T-helper 2 cell treated with Interferon-gamma antibody and Interleukin-4, amounts not matched to agents 100 ng/mL and 5 ng/mL, for 36 hours (primary cell): ENCODE results near the gene ZNF311. TPM values are rescaled to one million over a fixed set of nuclear protein-coding genes. Genes with fewer than 3 reads are reported as not detected.
"Not testable (repeated sequence)": the region's sequence is repeated elsewhere in the genome, so short reads cannot be mapped to it uniquely, and the experiment has no call there.

Experiments used
- intact Hi-C: fragments of 100-400 bp; cut with micrococcal nuclease; formaldehyde crosslinking; loops from one replicate; pipeline ENCODE4 v1.15.1; 2023
- total RNA-seq: library from RNA; stranded (reverse); gene quantifications from 2 replicates; pipeline ENCODE4 v1.2.3, GENCODE V29; 2022

The ZNF311 gene
- total RNA-seq, 1 donor from 2014 or later: 0.77 TPM

DNA sequence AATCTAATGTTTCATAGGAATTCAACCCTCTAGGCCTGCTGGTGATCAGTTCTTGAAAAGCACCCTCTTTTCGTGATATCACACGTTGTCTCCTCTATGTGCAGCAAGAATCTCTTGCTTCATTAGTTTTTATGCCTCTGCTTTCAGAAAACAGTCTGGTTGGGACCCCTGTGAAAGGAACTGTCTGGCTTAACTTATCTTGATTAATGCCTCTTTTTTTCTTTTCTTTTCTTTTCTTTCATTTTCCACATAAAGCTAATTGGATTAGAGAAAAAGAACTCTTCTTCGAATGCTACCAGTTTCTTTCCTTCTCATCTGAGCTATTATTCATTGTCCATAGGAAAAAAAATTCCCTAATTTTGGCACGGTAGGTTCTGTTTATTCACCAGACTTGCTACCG, 21.3 kb downstream of the ZNF311 start:
- intact Hi-C loops: loop anchor here (5.0 to 10.0 kb wide), 3 partner anchors 102 to 1507 kb away; no protein-coding TSS in a partner anchor

DNA sequence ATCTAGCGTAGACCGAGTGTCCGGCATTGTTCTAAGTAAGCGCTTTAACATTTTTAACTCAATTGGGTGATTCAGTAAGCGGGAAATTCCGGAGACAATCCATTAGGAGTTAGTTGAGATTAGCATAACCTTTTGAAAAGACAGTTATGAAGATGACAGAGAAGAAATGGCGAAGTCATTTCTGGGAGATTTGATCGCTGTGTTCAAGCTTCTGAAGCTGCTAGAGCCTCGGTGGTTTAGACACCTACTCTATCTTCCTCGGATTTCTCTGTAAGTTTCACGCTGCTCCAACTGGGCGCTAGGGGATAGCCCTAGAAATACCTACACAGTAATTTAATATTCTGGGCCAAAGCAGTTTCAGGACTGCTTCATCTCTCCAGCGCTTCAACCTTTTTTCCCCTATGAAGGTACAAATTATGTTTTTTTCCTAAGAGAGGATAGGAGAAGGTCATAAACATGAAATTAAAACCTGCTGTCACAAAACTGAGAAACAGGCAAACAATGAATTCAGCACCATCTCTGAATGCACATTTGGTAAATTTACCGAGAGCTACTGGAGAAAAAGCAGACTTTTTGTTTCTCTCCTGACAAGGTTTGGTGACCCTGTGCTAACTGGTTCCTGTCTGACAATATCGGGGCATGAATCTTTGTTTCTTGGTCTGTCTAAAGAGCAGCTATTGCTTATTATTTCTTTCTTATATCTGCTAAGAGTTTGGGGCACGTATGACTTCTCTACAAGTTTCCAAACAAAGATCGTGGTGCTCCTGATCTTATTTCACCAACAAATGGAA, 22.4 kb downstream of the ZNF311 start:
- intact Hi-C loops: loop anchor here (1.0 to 10.0 kb wide), 4 partner anchors 100 to 1505 kb away; no protein-coding TSS in a partner anchor

DNA sequence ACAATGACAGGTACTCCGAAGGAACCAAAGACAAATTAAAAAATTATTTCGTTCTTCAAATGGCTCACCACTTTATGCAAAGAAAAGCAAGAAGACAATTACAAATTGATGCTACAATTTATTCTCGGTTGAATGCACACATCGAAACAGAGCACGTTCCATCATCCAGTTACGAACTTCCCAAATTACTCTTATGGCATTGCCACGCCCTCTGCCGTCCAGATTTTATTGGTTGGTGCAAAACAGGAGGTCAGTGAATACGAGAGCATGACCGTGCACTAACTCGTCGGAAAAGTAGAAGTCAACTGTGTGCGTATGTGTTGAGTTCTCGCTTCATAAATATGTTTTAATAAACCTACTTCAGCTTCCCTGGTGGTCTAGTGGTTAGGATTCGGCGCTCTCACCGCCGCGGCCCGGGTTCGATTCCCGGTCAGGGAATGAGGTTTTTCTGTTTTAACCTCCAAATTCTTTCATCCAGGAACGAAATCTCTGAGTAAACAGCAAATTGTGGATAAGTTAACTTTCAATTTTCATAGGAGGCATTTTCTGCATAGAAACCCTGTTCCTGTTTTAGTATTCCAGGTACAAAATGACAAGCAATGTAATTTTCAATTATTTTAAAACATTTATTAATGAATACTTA, 23.2 kb downstream of the ZNF311 start:
- intact Hi-C loops: loop anchor here (1.0 to 10.0 kb wide), 8 partner anchors 35 to 1505 kb away; no protein-coding TSS in a partner anchor

DNA sequence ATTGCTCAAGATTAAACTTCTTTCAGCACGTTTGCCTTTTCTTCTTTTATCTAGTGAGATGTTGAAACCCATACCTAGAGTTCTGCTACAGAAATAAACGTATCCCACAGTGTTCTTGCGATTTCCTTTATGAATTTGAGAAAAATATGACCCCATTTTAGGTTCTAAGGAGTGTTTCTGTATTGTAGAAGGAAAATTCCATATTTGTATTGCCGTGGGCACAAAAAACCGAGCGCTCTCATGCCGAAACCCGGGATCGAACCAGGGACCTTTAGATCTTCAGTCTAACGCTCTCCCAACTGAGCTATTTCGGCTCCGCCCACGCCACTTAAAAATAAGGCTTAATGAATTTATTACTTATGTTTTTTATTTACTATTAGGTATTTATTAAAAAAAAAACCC, 23.7 kb downstream of the ZNF311 start:
- intact Hi-C loops: loop anchor here (1.0 to 10.0 kb wide), 7 partner anchors 36 to 1504 kb away; no protein-coding TSS in a partner anchor

DNA sequence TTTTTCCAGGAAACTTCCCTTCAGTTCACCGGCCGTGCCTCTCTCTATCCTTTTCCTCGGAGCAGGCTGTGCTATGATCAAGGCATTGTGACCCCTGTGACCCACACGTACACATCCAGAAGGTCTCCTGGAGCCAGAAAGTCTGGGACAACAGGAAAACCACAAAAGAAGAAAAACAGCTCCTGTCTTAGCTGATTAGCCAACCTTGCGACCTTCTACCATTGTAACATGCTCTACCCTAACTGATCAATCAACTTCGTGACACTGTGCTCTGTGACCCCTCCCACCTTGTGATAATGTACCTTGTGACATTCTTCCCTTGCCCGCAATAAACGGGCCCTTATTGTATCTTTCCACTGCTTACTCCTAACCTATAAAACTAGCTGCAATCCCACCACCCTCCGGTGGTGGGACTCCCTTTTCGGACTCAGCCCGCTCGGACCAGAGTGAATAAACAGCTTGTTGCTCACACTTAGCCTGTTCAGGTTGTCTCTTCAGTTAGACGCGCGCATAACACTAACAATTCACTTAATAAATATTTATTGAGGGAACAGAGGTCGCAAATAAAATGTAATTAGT, 24.2 kb downstream of the ZNF311 start:
- intact Hi-C loops: loop anchor here (1.0 to 10.0 kb wide), 7 partner anchors 36 to 1504 kb away; no protein-coding TSS in a partner anchor

DNA sequence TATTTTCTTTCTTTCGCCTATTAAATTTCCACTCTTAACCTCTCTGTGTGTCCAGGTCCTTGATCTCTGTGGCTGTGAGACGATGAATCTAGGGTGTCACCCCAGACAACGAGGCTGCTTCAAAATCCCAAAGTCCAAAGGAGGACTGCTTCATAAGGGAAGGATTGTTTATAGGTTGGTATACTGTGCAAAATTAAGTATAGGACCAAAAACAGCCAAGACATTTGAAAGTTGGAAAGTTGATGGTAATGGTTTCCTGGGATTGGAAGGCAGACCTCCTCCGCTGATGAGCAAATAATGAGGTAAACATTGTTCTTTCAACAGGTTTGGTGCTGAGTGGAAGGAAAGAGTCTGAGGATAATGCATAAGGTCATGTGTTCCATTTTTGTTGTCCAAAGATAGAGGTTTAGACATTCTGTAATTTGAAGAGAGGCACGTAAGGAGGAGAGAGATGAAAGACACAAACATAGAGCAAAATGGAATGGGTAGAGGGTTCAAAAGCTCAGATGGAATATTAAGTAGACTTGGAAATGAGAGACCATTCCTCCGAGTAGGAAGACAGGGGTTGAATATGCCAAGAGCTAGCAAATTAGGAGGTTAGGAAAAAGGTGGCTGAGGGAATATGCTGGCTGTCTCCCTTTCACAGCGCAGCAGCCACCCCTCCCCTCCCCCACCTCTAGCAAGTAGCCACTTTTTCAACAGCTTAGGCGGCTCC, 24.8 kb downstream of the ZNF311 start:
- intact Hi-C loops: loop anchor here (5.0 to 10.0 kb wide), 3 partner anchors 98 to 1503 kb away; no protein-coding TSS in a partner anchor

DNA sequence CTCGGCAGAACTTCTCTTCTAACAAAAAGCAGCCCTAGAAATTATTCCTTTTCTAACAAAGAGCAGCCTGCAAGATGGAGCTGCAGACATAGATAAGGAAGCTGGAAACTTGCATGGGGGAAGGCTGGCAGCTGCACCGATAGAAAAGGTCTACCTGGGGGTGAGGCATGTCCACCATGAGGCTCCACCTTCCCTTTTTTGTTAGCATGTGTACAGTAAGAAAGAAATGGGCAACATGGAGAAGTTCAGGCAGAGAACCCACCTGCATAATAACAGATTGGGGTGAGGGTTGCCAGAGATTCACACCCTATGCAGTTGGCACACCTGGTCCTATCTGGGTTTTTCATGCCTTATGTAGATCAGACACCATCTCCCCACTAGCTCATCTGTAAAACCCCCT, 25.4 kb downstream of the ZNF311 start:
- intact Hi-C loops: loop anchor here (5.0 to 10.0 kb wide), 3 partner anchors 97 to 1502 kb away; no protein-coding TSS in a partner anchor

DNA sequence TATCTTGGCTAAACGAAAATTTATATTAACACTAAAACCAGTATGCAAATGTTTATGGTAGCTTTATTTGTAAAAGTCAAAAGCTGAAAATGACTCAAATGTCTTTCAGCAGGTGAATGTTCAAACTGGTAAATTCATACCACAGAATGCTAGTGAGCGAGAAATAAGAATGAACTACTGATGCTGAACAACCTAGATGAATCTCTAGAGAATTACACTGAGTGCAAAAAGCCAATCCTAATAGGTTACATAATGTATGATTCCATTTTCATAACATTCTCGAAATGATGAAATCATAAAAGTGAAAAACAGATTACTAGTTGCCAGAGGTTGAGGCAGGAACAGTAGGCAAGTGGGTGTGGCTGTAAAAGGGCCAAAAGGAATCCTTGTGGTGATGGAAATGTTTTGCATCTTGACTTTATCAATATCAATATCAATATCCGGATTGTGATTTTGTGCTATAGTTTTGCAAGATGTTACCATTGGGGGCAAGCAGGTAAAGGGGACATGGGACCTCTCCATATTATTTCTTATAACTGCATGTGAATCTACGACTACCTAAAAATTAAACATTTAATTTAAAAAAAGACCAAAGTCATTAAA, 26.1 kb downstream of the ZNF311 start:
- intact Hi-C loops: no loop called here

DNA sequence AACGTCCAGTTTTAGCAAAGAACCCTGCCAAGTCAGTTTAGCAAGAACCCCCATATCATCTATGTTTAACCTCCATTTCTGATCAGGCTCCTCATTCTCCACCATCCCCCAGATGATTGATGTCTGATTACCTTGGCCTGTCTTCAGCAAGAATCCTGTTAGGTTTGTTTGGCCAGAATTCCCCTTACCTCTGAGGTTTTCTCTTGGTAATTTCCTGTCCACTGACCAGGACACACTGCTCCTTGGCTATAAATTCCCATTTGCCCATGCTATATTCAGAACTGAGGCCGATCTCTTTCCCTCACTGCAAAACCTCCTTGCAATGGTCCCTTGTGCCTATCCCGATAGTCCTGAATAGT, 27.0 kb downstream of the ZNF311 start:
- intact Hi-C loops: no loop called here

DNA sequence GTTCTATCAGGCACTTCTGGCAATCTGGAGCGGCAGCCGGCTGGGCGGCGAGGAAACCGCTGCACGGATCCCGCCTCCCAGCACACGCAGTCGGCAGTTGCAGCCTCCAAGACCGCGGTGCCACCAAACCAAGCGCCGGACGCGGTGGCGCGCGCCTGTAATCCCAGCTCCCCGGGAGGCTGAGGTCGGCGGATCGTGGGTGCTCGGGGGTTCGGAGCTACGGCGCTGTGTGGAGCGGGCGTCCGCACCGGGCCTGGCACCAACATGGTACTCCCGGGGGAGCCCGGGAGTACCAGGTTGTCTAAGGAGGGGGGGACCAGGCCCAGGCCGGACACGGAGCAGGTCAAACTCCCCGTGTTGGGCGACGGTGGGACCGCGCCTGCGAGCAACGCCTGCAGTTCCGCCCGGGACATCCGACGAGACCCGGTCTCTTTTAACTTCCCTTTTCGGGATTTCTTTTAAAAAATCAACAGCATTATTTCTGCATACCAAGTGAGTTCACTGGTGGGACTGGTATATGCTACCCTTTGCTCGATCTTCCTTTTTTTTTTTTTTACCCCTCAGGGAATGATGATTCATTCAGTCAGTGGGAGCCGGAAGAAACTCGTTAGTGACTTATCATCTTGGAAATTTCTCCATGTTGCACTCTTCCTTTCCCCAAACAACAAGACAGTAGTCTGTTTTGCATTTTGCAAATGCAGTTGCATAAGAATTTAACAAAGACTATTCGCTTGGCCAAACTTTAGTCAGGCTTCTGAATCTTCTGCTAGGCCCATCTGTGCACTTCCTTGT, 27.6 kb downstream of the ZNF311 start:
- intact Hi-C loops: no loop called here

DNA sequence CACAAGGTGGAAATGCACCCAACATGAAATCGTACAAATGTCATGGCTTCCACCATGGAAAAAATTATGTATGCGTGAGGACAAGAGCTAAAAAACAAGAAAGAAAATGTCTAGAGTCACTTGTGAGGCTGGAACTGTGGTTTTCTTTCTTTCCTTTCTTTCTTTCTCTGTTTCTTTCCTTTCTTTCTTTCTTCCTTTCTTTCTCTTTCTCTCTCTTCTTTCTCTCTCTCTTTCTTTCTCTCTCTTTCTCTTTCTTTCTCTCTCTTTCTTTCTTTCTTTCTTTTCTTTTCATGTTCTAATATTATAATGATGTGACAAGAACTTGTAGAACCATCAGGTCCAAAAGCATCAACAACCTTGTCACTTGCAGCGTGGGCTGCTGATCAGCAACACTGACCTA, 28.4 kb downstream of the ZNF311 start:
- intact Hi-C loops: no loop called here

DNA sequence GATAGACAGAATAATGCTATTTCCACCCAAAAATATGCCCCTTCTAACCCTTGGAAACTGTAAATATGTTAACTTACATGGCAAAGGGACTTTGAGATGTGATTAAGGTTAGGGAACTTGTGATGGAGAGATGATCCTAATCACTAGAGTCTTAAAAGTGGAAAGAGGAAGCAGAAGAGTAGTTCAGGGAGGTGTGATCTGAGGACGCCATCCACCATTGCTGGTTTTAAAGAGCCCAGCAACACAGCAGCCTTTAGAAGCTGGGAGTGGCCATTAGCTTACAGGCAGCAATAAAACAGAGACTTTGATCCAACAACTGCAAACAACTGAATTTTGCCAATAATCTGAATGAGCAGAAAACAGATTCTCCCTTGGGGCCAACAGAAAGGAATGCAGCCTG, 30.6 kb downstream of the ZNF311 start:
- intact Hi-C loops: no loop called here

DNA sequence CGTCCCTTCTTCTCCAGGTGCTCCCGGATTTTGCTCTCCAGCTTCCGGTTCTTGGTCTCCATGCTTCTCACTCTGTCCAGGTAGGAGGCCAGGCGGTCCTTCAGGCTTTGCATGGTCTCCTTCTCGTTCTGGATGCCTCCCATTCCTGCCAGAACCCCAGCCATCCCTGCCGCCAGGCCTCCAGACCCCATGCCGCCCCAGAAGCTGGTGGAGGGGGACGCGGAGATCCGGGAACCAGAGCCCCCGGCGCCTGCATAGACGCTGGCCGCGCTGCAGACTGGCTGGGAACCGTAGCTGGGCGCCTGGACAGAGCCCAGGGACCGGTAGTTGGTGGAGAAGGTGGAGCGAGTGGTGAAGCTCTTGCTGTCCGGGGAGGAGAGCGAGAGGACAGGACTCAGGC, 35.1 kb downstream of the ZNF311 start:
- intact Hi-C loops: not testable (repeated sequence)

DNA sequence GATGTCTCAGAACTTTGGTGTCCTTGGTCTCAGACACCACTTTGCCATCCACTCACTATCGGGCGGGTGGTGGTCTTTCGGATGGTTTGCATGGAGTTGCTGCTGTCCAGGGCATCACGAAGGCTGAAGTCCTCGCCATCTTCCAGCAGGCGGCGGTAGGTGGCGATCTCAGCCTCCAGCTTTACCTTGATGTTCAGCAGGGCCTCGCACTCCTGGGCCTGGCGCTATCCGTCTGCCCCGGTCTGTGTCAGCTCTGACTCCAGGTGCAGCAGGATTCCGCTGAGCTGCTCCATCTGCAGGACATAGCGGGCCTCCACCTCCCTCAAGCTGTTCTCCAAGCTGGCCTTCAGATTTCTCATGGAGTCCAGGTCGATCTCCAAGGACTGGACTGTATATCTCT, 36.0 kb downstream of the ZNF311 start:
- intact Hi-C loops: no loop called here

DNA sequence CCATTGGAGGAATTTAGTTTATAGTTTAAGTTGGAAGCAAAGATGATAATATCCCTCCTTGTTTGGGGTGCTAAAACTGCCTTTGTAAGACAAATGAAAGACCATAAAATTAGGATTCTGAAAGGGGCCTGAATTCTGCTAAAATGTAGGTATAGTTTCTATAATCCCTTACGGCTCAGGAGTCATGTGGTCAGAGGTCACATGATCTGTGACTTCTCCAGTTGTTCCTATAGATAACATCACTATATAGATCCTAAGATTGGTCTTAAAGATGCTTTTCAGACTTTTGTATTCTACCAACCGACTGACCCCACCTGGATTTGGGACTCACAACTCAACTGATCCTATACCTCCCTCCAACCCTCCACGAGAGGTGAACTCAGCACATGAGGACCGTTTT, 36.6 kb downstream of the ZNF311 start:
- intact Hi-C loops: no loop called here

DNA sequence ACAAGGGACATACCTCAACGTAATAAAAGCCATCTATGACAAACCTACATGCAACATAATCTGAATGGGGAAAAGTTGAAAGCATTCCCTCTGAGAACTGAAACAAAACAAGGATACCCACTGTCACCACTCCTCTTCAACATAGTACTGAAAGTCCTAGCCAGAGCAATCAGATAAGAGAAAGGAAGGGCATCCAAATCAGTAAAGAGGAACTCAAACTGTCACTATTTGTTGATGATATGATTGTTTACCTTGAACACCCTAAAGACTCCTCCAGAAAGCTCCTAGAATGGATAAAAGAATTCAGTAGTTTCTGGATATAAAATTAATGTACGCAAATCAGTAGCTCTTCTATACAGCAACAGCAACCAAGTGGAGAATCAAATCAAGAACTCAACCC, 39.4 kb downstream of the ZNF311 start:
- intact Hi-C loops: no loop called here

DNA sequence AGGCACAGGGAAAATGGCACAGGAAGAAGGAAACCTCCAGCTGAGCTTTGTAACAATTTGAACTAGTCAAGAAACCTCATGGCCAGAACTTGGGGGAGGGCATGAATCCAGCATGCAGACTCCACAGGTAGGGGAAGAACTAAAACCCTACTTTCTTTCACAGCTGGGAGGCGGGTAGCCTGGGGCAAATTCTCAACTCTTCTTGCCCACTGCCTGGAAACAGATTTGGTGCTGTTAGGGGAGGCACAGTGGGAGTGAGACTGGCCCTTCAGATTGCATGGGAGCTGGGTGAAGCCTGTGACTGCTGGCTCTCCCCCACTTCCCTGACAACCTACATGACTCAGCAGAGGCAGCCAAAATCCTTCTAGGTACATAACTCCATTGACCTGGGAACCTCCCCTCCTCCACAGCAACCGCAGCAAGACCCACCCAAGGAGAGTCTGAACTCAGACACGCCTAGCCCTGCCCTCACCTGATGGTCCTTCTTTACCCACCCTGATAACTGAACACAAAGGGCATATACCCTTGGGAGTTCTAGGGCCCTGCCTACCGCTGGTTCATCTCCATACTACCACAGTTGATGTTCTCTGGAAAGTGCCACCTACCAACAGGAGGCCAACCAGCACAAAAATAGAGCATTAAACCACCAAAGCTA, 44.1 kb downstream of the ZNF311 start:
- intact Hi-C loops: no loop called here

DNA sequence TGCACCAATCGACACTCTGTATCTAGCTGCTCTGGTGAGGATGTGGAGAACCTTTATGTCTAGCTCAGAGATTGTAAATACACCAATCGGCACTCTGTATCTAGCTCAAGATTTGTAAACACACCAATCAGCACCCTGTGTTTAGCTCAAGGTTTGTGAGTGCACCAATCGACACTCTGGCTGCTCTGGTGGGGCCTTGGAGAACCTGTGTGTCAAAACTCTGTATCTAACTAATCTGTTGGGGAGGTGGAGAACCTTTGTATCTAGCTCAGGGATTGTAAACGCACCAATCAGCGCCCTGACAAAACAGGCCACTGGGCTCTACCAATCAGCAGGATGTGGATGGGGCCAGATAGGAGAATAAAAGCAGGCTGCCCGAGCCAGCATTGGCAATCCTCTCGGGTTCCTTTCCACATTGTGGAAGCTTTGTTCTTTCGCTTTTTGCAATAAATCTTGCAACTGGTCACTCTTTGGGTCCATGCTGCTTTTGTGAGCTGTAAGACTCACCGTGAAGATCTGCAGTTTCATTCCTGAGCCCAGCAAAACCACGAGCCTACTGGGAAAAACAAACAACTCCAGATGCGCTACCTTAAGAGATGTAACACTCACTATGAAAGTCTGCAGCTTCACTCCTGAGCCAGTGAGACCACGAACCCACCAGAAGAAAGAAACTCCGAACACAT, 46.4 kb downstream of the ZNF311 start:
- intact Hi-C loops: not testable (repeated sequence)

DNA sequence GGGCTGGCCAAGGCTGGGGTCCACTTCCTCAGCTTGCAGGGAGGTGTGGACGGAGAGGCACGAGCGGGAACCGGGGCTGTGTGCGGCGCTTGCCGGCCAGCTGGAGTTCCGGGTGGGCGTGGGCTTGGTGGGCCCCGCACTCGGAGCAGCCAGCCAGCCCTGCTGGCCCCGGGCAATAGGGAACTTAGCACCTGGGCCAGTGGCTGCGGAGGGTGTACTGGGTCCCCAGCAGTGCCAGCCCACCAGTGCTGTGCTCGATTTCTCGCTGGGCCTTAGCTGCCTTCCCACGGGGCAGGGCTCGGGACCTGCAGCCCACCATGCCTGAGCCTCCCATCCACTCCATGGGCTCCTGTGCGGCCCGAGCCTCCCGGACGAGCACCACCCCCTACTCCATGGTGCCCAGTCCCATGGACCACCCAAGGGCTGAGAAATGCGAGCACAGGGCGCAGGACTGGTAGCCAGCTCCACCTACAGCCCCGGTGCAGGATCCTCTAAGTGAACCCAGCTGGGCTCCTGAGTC, 47.3 kb downstream of the ZNF311 start:
- intact Hi-C loops: not testable (repeated sequence)
